GM04503 (cell line): ENCODE data around the gene GABRA5.
"Not testable (repeated sequence)": the region's sequence is repeated elsewhere in the genome, so short reads cannot be mapped to it uniquely, and the experiment has no call there.

Experiments used
- DNase-seq: peaks from one replicate; pipeline ENCODE4 v3.0.0-alpha.2; 2012; ENCODE audit warnings: low read depth

Gene GABRA5

DNA sequence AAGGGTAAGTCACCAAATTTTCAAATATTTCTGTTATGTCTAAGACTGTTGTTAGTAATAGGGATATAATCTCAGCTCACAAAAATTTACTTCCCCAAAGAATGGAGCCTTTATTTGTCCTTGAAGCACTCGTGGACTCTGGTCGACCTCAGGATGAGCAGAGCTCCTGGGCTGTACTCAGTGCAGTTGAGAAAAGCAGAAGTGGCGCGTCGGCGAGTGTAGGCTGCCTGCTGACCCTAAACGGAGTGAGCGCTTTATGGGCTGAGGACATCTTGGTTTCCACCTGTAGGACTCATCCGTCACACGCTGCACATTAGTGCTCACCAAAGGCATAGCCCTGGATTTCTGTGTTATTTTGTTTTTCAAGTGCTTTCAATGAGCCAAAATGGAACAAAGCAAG is 11.0 kb downstream of the GABRA5 start:
- no peak for DNase-seq

DNA sequence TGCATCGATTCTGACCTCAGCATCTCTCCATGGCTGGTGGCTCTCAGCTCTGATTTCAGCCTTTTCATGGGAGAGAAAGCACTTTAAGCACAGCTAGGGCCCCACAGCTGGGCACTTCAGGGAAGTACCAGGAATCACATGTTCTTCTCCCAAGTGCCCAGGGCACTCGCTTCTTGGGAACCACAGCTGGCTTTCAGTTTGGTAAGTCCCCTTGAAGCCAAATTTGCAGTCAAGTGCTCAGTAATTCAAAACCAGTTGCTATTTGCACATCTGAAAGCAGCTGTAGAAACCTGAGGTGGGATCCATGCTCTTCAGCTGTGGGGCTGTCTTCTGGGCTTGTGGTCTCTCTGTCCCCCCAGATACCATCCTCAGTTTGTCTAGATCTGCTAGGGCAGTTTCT is 12.8 kb downstream of the GABRA5 start:
- no peak for DNase-seq

DNA sequence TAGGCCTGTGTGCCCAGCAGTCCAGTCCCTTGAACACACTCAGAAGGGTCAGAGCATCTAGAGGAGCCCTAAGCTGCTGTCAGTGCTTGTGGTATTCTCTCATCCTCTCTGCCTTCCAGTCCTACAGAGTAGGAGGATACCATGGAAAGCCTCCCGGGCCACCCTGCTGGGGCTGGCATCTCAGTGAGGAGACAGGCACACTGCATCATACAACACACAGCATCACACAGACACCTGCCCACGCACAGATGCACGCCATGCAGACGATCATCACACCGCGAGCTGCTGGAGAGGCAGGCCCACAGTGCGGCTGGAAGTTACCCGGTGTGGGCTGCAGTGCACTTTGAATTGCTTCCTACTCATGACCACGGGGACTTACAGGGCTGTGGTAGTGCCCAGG is 15.2 kb downstream of the GABRA5 start:
- no peak for DNase-seq

DNA sequence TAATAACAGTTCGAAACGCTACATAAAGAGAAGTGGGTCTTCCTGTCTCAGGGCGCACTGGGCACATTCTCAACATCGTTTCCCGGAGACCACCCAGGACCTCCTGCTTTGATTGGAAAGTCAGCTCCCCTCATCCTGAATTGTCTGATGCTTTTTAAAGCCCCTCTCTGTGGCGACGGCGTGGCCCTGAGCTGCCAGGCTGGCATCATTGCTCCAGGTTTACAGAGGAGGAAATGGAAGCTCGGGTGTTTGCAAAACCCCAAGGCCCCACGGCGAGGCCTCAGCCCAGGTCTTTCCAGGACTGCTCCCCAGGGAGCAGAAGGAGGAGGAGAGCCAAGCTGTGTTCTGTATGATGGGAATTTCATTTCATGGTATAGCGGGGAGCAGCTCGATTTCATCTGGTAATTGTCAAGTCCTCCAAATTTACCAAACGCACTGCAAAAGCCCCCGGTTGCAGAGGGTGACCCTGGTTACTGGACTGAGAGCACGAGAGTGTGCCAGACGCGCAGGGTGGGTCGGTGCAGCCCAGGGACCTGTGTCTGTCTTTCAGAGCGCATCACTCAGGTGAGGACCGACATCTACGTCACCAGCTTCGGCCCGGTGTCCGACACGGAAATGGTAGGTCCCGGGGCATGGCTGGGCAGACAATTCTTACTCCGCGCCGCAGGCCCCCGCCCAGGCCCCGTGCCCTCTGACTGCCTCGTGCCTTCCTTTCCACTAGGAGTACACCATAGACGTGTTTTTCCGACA is 15.9 kb downstream of the GABRA5 start:
- no peak for DNase-seq

DNA sequence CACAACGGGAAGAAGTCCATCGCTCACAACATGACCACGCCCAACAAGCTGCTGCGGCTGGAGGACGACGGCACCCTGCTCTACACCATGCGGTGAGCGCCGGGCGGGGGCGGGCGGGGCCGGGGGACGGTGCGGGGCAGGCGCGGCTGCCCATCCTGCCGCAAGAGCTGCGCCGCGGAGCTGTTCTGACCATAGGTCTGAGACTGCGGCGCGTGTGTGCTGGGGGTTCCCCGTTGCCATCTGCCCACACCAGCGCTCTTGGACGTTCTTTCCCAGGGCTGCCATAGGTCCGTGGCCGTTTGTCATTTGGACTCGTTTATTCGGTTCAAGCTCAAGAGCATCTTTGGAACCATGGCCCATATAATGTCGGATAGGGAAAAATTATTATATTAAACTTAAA is 16.6 kb downstream of the GABRA5 start:
- DNase-seq, result no peak

DNA sequence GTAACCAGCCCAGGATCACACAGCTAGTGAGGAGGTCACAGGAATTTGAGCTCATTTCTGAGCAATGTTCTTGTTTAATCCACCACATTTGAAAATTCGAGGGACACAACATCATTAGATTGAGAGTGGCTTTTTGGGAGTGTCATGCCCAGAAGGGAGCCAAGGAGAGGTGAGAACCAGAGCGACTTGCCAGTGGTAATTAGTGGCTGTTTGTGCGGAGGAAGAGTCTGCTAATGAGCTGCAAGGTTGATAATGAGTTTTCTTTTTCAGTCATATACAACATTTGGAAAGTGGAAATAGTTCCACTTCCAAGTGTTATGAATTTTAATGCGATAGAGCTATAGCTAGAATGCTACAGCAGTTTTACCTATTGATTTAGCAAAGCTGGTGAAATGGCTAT is 19.7 kb downstream of the GABRA5 start:
- DNase-seq, result no peak

DNA sequence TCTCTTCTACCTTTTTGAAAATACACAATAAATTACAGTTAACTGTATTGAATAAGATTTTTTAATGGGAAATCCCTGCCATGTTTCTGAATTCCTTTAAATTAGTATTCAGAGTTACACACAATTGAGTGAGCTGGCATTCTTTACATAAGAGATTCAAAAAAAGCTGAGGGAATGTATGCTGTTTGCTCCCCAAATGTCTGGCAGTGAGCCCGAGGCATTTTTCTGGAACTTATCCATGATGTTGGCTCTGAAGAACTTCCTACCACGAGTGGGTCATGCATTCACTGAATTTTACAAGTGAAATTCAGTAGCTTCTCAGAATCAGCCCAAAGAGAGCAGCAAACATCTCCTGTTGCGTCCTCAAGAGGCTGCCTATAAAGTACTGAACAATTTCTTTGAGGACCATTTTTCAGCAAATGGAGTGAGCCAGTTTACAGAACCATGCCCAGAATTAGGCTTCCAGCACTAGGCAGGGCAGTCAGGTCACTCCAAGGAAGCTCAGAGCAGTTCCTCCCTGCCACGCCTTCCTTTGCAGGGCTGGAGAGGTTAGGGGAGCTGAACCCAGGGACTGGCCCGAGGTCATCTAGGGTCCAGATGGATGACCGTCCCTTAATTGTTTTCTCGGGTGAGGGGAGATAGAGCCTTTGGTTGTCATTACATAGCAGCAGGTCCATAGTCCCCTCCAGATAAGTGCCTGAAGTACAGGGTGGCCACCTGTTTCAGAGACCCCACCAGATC is 21.2 kb downstream of the GABRA5 start:
- DNase-seq, result no peak

DNA sequence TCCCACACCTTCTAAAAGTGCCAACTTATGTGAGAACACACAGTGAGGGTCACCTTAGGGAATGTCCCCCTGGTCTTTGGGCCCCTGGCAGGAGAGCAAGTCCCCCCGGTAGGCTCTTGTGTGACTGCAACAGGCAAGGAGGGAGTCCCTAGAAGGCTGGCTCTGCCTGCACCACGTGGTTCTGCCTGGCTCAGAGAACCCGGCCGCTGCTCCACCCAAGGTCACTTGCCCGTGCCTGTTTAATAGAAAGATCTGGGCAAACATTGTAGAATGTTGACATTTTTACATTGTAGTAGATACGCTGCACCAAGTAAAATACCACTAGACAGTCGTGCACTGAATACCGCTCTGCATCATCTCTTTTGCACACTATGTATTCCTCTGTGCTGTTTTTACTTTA is 21.9 kb downstream of the GABRA5 start:
- DNase-seq, result no peak

DNA sequence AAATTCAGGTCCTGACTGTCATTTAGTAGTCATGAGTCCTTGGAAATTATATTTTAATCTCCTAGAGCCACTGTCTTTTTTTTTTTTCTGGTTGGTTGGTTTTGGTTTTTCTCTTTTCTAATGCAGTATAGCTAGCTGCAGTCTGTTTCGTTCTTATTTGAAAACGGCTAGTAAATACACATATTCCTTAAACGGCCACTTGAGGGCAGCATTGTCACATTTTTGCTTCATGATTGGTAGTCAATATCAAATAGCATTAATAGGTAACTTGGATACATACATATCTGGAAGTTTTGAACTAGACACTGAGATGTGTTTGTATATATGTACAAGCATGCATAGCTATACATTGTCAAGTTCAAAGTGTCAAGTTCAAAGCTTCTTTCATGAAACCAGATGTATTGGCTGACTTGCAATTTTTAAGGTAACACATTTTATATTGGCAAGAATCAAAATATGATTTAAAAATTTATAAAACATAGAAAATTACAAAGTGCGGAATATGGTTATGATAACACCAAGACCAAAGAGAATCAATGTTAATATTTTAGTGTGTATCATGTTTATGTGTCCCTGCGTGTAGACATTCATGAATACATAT is 22.5 kb downstream of the GABRA5 start:
- no peak for DNase-seq

DNA sequence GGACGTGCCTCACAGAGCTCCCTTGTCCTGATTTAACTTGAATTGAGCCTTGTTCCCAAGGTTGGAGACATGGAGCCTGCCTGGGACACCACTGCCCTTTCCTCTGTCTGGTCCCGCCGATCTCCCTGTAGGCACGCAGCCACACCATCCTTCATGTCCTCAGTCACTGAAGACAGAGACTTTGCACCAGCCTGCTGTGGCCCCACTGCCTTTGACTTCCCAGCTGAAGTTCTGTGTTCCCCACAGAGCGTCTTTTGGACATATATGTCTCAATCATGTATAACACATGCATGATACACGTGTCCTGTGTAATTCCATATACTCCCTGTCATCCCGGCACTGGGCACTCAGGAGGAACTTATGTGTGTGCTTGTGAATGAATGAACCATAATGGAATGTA is 23.6 kb downstream of the GABRA5 start:
- no peak for DNase-seq

DNA sequence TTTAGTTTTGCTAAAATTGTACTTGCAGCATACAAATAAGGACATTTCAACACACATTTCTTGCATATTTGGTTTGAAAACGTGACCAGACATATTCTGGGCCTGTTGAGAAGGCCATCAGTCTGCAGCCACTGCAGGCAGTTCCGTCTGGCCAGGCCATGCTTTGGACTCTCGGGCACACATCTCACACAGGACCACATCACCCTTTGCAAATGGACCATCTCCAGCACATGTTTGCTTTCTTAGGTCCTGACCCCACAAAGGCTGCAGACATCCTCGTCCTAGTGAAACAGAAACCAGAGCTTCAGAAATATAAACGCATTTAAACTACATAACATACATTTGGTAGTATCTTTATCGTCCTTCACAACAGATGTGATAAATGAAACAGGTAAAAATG is 24.1 kb downstream of the GABRA5 start:
- no peak for DNase-seq

DNA sequence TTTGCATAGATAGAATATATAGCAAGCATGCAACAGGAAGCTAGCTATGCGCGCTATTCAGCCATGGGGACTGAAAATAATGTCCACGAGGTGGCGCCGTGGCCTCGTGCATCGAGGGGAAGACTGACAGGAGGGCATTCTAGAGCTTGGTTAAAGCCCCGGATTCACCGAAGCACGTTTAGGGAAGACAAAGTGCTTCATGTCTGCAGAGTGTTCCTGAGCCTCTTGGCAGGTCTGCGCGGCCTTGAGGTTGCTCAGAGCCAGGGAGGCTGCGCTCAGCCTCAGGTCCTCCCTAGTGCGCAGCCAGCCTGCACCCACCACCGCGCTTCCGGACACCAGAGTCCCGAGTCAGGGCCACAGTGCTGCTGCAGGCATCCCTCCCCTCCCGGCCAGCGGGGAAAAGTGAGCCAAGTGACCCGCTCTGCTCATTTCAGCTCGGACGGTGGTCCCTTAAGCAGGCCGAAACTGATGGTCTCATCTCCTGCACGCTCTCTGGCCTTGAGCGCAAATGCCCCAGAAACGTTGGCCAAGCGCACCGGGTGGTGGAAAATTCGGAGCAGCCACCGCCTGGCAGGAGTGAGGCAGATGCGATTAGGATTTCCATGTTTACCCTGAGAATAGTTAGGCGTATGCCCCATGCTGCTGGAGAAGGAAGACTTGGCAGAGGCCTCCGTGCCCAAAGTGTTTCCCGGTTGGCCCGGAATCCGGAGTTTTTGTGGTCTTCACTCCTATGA is 24.8 kb downstream of the GABRA5 start:
- DNase-seq, result no peak

DNA sequence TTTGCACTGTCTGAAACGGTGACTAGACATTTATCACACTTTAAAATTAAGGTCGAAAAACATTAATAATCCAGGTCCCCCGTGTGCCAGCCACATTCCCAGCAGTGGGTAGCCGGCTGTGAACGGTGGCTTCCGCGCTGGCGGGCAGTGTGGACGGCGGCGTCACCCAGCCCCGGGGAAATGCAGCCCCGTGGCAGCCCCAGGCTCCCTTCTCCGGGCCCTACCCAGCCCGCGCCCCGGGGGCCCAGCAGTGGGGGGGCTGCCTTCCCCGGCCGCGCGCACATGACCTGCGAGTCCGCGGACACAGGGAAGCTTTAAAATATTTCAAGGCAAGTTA is 25.3 kb downstream of the GABRA5 start:
- DNase-seq, result no peak

DNA sequence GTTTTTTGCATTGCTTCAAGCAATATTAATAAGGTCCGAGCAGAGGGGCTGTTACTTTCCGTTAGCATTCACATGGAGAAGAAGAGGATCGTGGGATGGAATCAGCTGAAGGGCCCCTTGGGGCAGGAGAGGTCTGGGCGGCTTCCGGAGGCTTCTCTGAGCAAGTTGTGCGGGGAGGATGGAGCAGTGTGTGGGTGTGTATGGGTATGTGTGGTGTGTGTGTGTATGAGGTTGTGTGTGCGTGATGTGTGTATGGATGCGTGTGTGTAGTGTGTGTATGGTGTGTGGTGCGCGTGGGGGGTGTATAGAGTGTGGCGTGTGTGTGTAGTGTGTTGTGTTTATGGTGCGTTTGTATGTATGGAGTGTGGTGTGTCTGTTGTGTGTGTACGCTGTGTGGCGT is 25.8 kb downstream of the GABRA5 start:
- DNase-seq, result no peak

DNA sequence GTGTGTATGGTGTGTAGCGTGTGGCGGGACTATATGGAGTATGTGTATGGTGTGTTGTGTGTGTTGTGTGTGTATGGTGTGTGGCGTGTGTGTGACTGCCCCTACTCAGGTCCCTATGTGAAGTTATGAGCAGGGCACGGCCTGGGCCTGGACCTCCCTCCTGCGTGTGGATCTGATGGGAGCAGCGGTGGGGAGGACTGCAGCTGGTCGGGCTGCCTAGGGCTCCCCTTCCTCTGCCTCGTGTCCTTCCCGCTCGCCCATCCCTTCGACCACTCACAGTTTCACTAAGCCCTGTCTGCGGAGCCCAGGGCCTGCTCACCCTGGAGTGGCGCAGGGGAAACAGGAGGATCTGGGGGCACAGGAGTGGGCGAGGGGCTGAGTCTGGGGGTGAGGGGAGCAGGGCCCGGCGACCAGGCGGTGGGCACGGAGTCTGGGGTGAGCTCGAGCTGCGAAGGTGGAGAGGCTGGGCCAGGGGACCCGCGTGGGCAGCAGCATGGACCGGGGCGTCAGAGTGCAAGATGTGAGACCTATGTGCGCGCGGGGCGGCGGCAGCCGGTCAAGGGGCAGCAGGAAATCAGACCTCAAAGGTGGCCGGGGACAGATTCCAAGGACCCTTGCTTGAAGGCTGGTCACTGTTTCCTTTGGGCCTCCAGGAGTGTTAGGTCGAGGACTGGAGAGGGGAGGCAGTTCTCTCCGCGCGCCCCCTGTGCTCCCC is 26.6 kb downstream of the GABRA5 start:
- DNase-seq, result no peak

DNA sequence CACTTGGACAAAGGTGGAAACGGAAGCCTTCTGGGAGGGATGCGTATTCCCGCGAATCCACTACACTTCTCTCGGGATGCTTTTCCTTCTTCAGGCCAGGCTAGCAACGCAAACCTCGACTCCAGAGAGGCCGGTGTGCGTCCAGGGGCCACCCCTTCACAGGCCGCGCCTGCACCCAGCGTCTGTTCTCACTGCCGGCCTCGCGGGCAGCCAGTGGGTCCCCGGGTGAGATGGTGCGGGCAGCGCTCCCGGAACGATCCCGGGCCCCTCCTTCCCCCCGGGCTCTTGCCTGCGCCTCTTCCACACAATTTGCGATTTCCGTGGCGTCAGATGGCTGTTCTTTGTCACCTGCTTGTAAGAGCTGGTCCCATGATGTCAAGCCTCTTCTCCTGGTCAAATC is 27.3 kb downstream of the GABRA5 start:
- no peak for DNase-seq

DNA sequence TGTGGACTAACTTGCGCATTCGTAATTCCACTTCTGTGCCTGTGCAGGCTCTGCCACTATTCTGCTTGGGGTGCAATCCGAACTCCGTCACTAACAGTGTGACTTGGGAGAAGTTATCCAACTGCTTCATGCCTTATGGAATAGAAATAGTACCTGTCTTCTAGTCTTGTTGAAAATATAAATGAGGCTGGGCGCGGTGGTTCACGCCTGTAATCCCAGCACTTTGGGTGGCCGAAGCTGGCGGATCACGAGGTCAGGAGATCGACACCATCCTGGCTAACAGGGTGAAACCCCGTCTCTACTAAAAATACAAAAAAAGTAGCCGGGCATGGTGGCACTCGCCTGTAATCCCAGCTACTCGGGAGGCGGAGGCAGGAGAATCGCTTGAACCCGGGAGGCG is 28.5 kb downstream of the GABRA5 start:
- DNase-seq, result not testable (repeated sequence)

DNA sequence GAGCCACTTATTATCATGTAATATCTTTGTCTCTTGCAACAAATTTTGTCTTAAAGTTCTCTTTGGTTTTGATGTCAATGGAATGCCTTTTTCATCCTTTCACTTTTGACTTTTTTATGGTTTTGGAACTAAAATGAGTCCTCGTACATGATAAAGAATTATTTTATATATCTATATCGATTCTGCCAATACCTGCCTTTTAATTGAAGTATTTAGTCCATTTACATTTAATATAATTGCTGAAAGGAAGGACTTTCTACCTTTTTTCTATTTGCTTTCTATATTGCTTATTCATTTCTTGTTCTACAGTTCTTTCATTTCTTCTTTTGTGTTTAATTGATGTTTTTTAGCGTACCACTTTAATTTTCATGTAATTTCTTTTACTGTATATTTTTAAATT is 32.8 kb downstream of the GABRA5 start:
- DNase-seq, result no peak

DNA sequence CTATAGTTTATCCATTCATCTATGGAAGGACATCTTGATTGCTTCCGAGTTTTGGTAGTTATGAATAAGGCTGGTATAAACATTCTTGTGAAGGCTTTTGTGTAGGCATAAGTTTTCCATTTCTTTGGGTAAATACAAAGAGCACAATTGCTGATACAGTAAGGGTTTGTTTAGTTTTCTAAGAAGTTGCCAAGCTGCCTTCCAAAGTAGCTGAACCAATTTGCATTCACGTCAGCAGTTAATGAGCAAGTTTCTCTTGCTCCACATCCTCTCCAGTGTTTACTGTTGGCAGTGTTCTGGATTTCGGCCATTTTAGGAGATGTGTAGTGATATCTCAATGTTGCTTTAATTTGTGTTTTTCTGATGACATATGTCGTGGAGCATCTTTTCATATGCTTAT is 34.2 kb downstream of the GABRA5 start:
- DNase-seq, result no peak

DNA sequence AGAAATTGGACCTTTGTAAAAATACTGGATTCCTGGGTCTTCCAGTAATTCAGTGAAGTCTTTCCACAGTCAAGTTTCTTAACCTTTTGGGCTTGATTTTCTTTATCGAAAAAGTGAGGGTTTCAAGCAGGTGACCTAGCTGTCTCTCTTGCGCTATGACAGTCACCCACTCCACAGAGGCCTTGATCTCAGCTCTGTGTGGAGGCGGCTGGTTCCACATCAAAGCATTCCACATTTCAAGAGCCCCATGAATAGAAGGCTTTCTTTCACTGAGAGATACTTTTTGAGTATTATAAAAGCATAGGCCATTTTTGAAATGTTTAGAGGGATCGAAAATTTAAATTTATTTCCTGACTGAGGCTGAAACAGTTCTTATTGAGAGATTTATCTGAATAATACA is 43.9 kb downstream of the GABRA5 start:
- DNase-seq, result no peak

DNA sequence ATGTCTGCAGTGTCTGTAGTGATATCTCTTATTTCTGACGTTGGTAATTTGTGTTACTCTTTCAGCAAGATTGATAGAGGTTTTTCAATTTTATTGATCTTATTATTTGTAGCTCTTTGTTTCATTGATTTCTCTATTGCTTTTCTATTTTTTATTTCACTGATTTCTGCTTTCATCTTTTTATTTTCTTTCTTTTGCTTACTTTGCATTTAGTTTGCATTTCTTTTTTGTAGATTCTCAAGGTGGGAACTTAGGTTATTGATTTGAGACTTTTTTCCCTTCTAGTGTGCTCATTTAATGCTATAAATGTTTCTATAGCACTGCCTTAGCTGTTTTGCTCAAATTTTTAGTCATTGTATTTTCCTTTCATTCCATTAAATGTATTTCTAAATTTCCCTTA is 54.6 kb downstream of the GABRA5 start:
- DNase-seq, result no peak

DNA sequence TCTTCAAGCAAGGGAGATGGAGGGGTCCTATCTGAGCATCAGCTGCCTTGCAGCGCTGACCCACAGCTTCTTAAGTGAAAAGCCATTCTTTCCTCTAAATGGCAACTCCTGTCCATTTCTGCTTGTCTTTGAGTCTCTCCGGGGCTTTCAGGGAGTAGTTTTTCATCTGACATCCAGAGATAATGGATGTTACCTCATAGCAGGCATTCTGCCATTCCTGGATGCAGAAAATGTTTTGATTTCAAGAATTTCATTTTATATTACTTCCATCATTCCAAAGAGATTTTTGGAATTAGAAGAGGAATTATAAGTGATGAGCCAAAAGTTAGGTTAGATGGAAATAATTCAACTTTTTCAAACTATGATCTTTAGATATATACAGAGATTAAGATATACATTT is 59.2 kb downstream of the GABRA5 start:
- no peak for DNase-seq
